H1 (cell line): Measurements from ENCODE around the gene CASP1. TPM values are rescaled to one million over a fixed set of nuclear protein-coding genes. Genes with fewer than 3 reads are reported as not detected.

Experiments
- CTCF ChIA-PET: fragments of 300-600 bp; sonication (Branson Sonifier 250); formaldehyde crosslinking; loops from one replicate; lab custom pipeline; 2021; ENCODE audit not compliant: partially characterized antibody; lab: Charles Lee
- POLR2A ChIA-PET: fragments of 300-600 bp; sonication (Branson Sonifier 250); formaldehyde crosslinking; loops from one replicate; lab custom pipeline; 2021; ENCODE audit warnings: inconsistent platforms; ENCODE audit not compliant: partially characterized antibody; lab: Charles Lee
- DNase-seq, 2 experiments: peaks; one replicate each; pipeline versions ENCODE4 v3.0.0 to v3.0.0-alpha.2; 2010 to 2022; ENCODE audit warnings: low spot score in 2 of 2, low read depth in 1 of 2, mixed read lengths in 1 of 2
- FAIRE-seq: peaks from 2 replicates; lab custom pipeline; 2011; peaks lifted over from hg19 to GRCh38; lab: Jason Lieb, UNC
- H2AFZ ChIP-seq: 2 replicates; pipeline ENCODE4 v1.8.1; 2012; ENCODE audit warnings: low read length, inconsistent platforms
- H2AK5ac ChIP-seq: 2 replicates; pipeline ENCODE4 v1.6.1; 2013; ENCODE audit warnings: low read depth, low read length
- H2BK120ac ChIP-seq: replicated peaks from 2 replicates; pipeline ENCODE3; 2013; ENCODE audit warnings: low read depth, low read length, inconsistent platforms
- H2BK12ac ChIP-seq: 2 replicates; pipeline ENCODE4 v1.6.1; 2013; ENCODE audit warnings: low read depth, low read length
- H2BK15ac ChIP-seq: 2 replicates; pipeline ENCODE4 v1.6.1; 2013; ENCODE audit warnings: low read length
- H2BK20ac ChIP-seq: 2 replicates; pipeline ENCODE4 v1.6.1; 2013; ENCODE audit warnings: low read length
- H2BK5ac ChIP-seq: 2 replicates; pipeline ENCODE4 v1.6.1; 2013; ENCODE audit warnings: low read depth, low read length
- H3K14ac ChIP-seq: 2 replicates; pipeline ENCODE4 v1.6.1; 2013; ENCODE audit warnings: inconsistent platforms; ENCODE audit not compliant: insufficient read length
- H3K18ac ChIP-seq: 2 replicates; pipeline ENCODE4 v1.6.1; 2013; ENCODE audit warnings: low read length; ENCODE audit errors: extremely low read depth
- H3K23ac ChIP-seq: 2 replicates; pipeline ENCODE4 v1.6.1; 2013; ENCODE audit warnings: inconsistent platforms; ENCODE audit not compliant: insufficient read length
- H3K23me2 ChIP-seq: 2 replicates; pipeline ENCODE4 v1.6.1; 2013; ENCODE audit warnings: low read depth, low read length
- H3K27ac ChIP-seq: 2 replicates; pipeline ENCODE4 v1.6.1; 2011; ENCODE audit warnings: low read depth, low read length, inconsistent platforms
- H3K27me3 ChIP-seq, 4 experiments: replicated peaks in 1 of 4; 1 replicate in 1 of 4; 2 replicates in 3 of 4; pipeline versions ENCODE4 v1.6.1 to v1.8.1; 2011 to 2013; ENCODE audit warnings: low read length in 3 of 4, mild to moderate bottlenecking in 3 of 4, inconsistent platforms in 2 of 4, mixed read lengths in 2 of 4, moderate library complexity in 1 of 4; ENCODE audit not compliant: control insufficient read depth in 3 of 4, insufficient read depth in 3 of 4; ENCODE audit errors: extremely low read depth in 1 of 4
- H3K36me3 ChIP-seq, 4 experiments: 2 replicates each; pipeline versions ENCODE4 v1.6.1 to v1.8.1; 2011 to 2013; ENCODE audit warnings: mild to moderate bottlenecking in 4 of 4, low read length in 3 of 4, moderate library complexity in 2 of 4, control low read depth in 1 of 4, inconsistent platforms in 1 of 4; ENCODE audit not compliant: insufficient read depth in 4 of 4, control insufficient read depth in 2 of 4
- H3K4ac ChIP-seq: replicated peaks from 2 replicates; pipeline ENCODE3; 2013; ENCODE audit warnings: low read length, low read depth, mixed read lengths, inconsistent platforms; ENCODE audit not compliant: insufficient read length
- H3K4me1 ChIP-seq, 4 experiments: replicated peaks in 1 of 4; 1 replicate in 1 of 4; 2 replicates in 3 of 4; pipeline versions ENCODE4 v1.6.1 to v1.8.1; 2011 to 2013; ENCODE audit warnings: low read length in 3 of 4, inconsistent platforms in 2 of 4, mixed read lengths in 1 of 4; ENCODE audit not compliant: insufficient read depth in 4 of 4, control insufficient read depth in 3 of 4
- H3K4me2 ChIP-seq, 2 experiments: 2 replicates each; pipeline versions ENCODE4 v1.6.1 to v1.8.1; 2011 to 2013; ENCODE audit warnings: low read depth in 2 of 2, low read length in 2 of 2, control low read depth in 1 of 2, inconsistent platforms in 1 of 2, mild to moderate bottlenecking in 1 of 2; ENCODE audit not compliant: insufficient read depth in 1 of 2
- H3K4me3 ChIP-seq, 4 experiments: fragments of 200-600, 300-600 bp in 1 of 4; sonication (generic), shearing (Covaris generic), sonication (Bioruptor Twin) in 1 of 4; 2 replicates each; pipeline versions ENCODE4 v1.5.1 to v1.8.1; 2011 to 2016; ENCODE audit warnings: low read length in 4 of 4, low read depth in 3 of 4, control low read depth in 2 of 4, inconsistent platforms in 2 of 4, mild to moderate bottlenecking in 2 of 4, mixed read lengths in 1 of 4, moderate library complexity in 1 of 4; ENCODE audit not compliant: insufficient read depth in 2 of 4; ENCODE audit errors: extremely low read depth in 1 of 4
- H3K56ac ChIP-seq: replicated peaks from 2 replicates; pipeline ENCODE3; 2013; ENCODE audit warnings: low read depth, mild to moderate bottlenecking, mixed read lengths, low read length, inconsistent platforms; ENCODE audit not compliant: insufficient read length
- H3K79me1 ChIP-seq: 2 replicates; pipeline ENCODE4 v1.6.1; 2013; ENCODE audit warnings: low read depth, low read length, control low read depth
- H3K79me2 ChIP-seq, 2 experiments: 2 replicates each; pipeline versions ENCODE4 v1.6.1 to v1.8.1; 2012 to 2013; ENCODE audit warnings: low read length in 2 of 2, mild to moderate bottlenecking in 2 of 2, inconsistent platforms in 1 of 2; ENCODE audit not compliant: insufficient read depth in 2 of 2, control insufficient read depth in 1 of 2
- H3K9ac ChIP-seq, 4 experiments: replicated peaks in 1 of 4; 1 replicate in 1 of 4; 2 replicates in 3 of 4; pipeline versions ENCODE4 v1.6.1 to v1.8.1; 2011 to 2013; ENCODE audit warnings: low read depth in 3 of 4, low read length in 3 of 4, control low read depth in 2 of 4, mild to moderate bottlenecking in 2 of 4, moderate library complexity in 2 of 4, inconsistent platforms in 1 of 4; ENCODE audit errors: extremely low read depth in 1 of 4
- H3K9me3 ChIP-seq, 2 experiments: 2 replicates each; pipeline versions ENCODE4 v1.6.1 to v1.8.1; 2012 to 2013; ENCODE audit warnings: mild to moderate bottlenecking in 2 of 2, moderate library complexity in 2 of 2, control low read depth in 1 of 2, inconsistent platforms in 1 of 2, low read depth in 1 of 2, low read length in 1 of 2, mixed read lengths in 1 of 2; ENCODE audit not compliant: insufficient read depth in 2 of 2
- H4K20me1 ChIP-seq, 2 experiments: replicated peaks in 1 of 2; 2 replicates each; pipeline versions ENCODE3 to v1.8.1; 2011 to 2013; ENCODE audit warnings: inconsistent platforms in 2 of 2, low read length in 2 of 2, mild to moderate bottlenecking in 1 of 2; ENCODE audit not compliant: insufficient read depth in 2 of 2, control insufficient read depth in 1 of 2
- H4K5ac ChIP-seq: 2 replicates; pipeline ENCODE4 v1.6.1; 2013; ENCODE audit warnings: low read length, low read depth, mixed read lengths, inconsistent platforms; ENCODE audit not compliant: insufficient read length
- H4K8ac ChIP-seq: 2 replicates; pipeline ENCODE4 v1.8.0; 2013; ENCODE audit warnings: mild to moderate bottlenecking, moderate library complexity, low read length, inconsistent platforms; ENCODE audit not compliant: insufficient read depth; ENCODE audit errors: extremely low read depth
- H4K91ac ChIP-seq: replicated peaks from 2 replicates; pipeline ENCODE3; 2013; ENCODE audit warnings: low read length, mixed read lengths, inconsistent platforms; ENCODE audit not compliant: insufficient read length
- HDAC2 ChIP-seq, 2 experiments: fragments of 300-600 bp in 1 of 2; sonication (generic) in 1 of 2; IDR thresholded peaks; 2 replicates each; pipeline ENCODE4 v1.6.1; 2011 to 2012; ENCODE audit warnings: low read depth in 2 of 2, low read length in 2 of 2, mild to moderate bottlenecking in 2 of 2, moderate library complexity in 2 of 2, borderline replicate concordance in 1 of 2, inconsistent platforms in 1 of 2
- JUN ChIP-seq: IDR thresholded peaks from 2 replicates; pipeline ENCODE4 v1.6.1; 2011; ENCODE audit warnings: low read depth, mild to moderate bottlenecking, improper control_type of control experiment, low read length
- TCF12 ChIP-seq: IDR thresholded peaks from 2 replicates; pipeline ENCODE4 v1.6.1; 2011; ENCODE audit warnings: low read depth, mild to moderate bottlenecking, low read length
- WGBS, 2 experiments: shearing (Covaris generic) in 1 of 2; methylation state at CpG; one replicate each; pipeline versions ENCODE4 v1.1.6 to v1.1.7; 2013 to 2015; ENCODE audit warnings: low lambda C conversion rate in 2 of 2, mixed read lengths in 2 of 2, inconsistent platforms in 1 of 2, low coverage in 1 of 2, missing lambda C conversion rate in 1 of 2; ENCODE audit not compliant: insufficient replicate concordance in 2 of 2, insufficient coverage in 1 of 2, insufficient read length in 1 of 2; ENCODE audit errors: extremely low coverage in 1 of 2, missing lambda C conversion rate in 1 of 2; 5-methylcytosine and 5-hydroxymethylcytosine counted together
- polyA plus RNA-seq, 7 experiments: library from polyadenylated mRNA; depleted of rRNA in 3 of 7; stranded (reverse) in 5 of 7; unstranded in 2 of 7; fragments of >200 nt in 5 of 7; fragments of 200-250 nt in 2 of 7; gene quantifications; 1 replicate in 5 of 7; 2 replicates in 1 of 7; 4 replicates in 1 of 7; pipeline versions ENCODE4 v1.2.1 to v1.2.3, GENCODE V29; 2011 to 2013; ENCODE audit warnings: missing spikeins in 2 of 7, mixed read lengths in 2 of 7
- total RNA-seq: library from RNA; stranded (reverse); fragmentation: NEBNext Ultra II Directional; extraction: Animal tissue kit (Norgen Biotek cat#: 25700); gene quantifications from 2 replicates; pipeline ENCODE4 v1.2.1, GENCODE V29; 2021

CASP1 gene
- total and polyA plus RNA-seq, 2 of the 8 experiments (the other 6 are each of a cell fraction or from before 2014, with no cell fraction given): not detected

- 100% methylated on average over 1 of the region's 1 CpG; no CpG with 5 or more reads in 1 of the 2 experiments for WGBS, 2 experiments
- DNase-seq: no peak
- no peak overlapping the region for H2AFZ ChIP-seq
- no peak overlapping the region for H3K9ac ChIP-seq
- H3K4ac ChIP-seq: no peak overlapping the region
- H4K20me1 ChIP-seq: no peaks in the 10 kb centered on the region
- no peak overlapping the region for H3K4me3 ChIP-seq
- H2BK5ac ChIP-seq: no peak overlapping the region
- H3K27ac ChIP-seq: no peak overlapping the region
- H4K8ac ChIP-seq: no peak overlapping the region
- H3K4me1 ChIP-seq: no peaks in the 10 kb centered on the region
- no peaks in the 10 kb centered on the region for H3K36me3 ChIP-seq
- H2BK20ac ChIP-seq: no peak overlapping the region
- H3K18ac ChIP-seq: no peak overlapping the region
- H3K9me3 ChIP-seq: no peaks in the 10 kb centered on the region
- no peak overlapping the region for H2BK120ac ChIP-seq
- no peak overlapping the region for H3K4me2 ChIP-seq
- H3K27me3 ChIP-seq: no peaks in the 10 kb centered on the region
- no peak overlapping the region for H2BK15ac ChIP-seq
- ChIA-PET CTCF (no interaction called here), POLR2A (no interaction called here)
- H3K79me1 ChIP-seq: no peaks in the 10 kb centered on the region
- no peak for FAIRE-seq
- no peaks in the 10 kb centered on the region for H3K23me2 ChIP-seq
- H3K23ac ChIP-seq: no peak overlapping the region
- H4K5ac ChIP-seq: no peak overlapping the region
- no peak overlapping the region for H3K14ac ChIP-seq
- H3K79me2 ChIP-seq: no peaks in the 10 kb centered on the region
- H2BK12ac ChIP-seq: no peak overlapping the region
- no peak overlapping the region for H3K56ac ChIP-seq
- H4K91ac ChIP-seq: no peak overlapping the region
- H2AK5ac ChIP-seq: no peak overlapping the region
- no peak for TF ChIP-seq HDAC2 (IDR thresholded peaks at IDR 0.05; ENCODE audit: borderline replicate concordance in 1 of 2, low read depth in 2 of 2, low read length in 2 of 2)
- no peak for TF ChIP-seq TCF12
- no peak for TF ChIP-seq JUN
- TF ChIP-seq, all 59 proteins: peak for 0
Observed at GRCh38 chr11:105024394-105024793, 10.6 kb downstream of the CASP1 start.
